HUES48 (cell line): ENCODE measurements around the gene ZNF205.
"Not testable (repeated sequence)": the region's sequence is repeated elsewhere in the genome, so short reads cannot be mapped to it uniquely, and the experiment has no call there.

Experiments
- H3K27ac ChIP-seq: one replicate; pipeline ENCODE4 v1.7.0; 2013; ENCODE audit warnings: low read depth, low read length, inconsistent platforms
- H3K27me3 ChIP-seq: 2 replicates; pipeline ENCODE4 v1.6.1; 2013; ENCODE audit warnings: mild to moderate bottlenecking, low read length; ENCODE audit not compliant: control insufficient read depth, insufficient read depth
- H3K36me3 ChIP-seq: 2 replicates; pipeline ENCODE4 v1.6.1; 2013; ENCODE audit warnings: low read length; ENCODE audit not compliant: control insufficient read depth, insufficient read depth
- H3K4me1 ChIP-seq: 2 replicates; pipeline ENCODE4 v1.6.1; 2013; ENCODE audit warnings: mild to moderate bottlenecking, low read length; ENCODE audit not compliant: control insufficient read depth, insufficient read depth
- H3K4me3 ChIP-seq: 2 replicates; pipeline ENCODE4 v1.5.1; 2013; ENCODE audit warnings: mild to moderate bottlenecking, low read depth, low read length
- H3K9ac ChIP-seq: 2 replicates; pipeline ENCODE4 v1.6.1; 2013; ENCODE audit warnings: mild to moderate bottlenecking, low read depth, low read length, moderate library complexity
- H3K9me3 ChIP-seq: 2 replicates; pipeline ENCODE4 v1.6.1; 2013; ENCODE audit warnings: low read length; ENCODE audit not compliant: control insufficient read depth, insufficient read depth

The ZNF205 gene

DNA sequence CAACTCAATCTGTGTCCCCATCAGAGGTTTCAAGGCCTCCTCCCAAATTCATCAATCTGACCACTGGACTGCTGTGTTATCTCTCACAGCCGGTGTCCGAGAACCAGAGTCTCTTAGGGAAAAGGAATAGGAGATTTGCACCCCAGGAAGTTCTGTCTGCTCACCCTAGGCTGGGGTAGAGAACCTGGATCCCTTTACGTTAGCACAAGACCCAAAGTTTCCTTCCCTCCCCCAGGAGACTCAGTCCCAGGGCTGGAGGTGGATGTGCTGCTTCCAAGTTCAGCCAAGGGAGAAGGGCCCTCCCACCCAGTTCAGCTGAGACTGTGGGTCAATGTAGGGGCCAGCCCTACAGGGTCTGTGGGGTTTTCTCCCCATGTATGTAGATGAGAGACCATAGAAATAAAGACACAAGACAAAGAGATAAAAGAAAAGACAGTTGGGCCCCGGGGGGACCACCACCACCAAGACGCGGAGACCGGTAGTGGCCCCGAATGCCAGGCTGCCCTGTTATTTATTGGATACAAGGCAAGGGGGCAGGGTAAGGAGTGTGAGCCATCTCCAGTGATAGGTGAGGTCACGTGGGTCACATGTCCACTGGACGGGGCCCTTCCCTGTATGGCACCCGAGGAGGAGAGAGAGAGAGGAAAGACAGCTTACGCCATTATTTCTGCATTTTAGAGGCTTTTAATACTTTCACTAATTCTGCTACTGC, 52.9 kb downstream of the ZNF205 start:
- Histone ChIP-seq H3K27ac (no peak overlapping the region), H3K9ac (no peak overlapping the region)

DNA sequence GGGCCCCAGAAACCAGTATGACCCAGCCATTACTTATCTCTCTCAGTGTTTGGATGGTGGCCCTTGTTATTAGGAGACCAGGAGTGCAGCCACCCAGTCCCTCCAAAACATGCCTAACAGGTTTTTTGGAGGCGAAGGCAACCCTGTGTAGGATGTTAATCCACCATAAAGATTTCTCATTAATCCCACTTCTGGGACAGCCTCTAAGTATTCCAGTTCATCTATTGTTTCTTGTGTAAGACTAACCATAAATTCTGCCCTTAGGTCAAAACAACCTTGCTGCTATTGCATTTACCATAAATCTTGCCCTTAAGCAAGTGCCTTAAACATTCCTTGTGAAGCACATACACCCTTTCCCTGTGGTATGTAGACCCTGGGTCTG, 54.1 kb downstream of the ZNF205 start:
- H3K9me3 ChIP-seq, result no peaks in the 10 kb centered on the region
- no peaks in the 10 kb centered on the region for H3K36me3 ChIP-seq
- 0 out of 2 replicates have a peak, but pooled peaks cover 4% of the 10 kb centered on the region for H3K4me1 ChIP-seq
- H3K27me3 ChIP-seq, result peaks cover 29% of the 10 kb centered on the region
- no peak overlapping the region for H3K4me3 ChIP-seq
- H3K9ac ChIP-seq, result no peak overlapping the region
- no peak overlapping the region for H3K27ac ChIP-seq

More for the DNA sequence above, 52.9 kb downstream of the ZNF205 start:
- no peaks in the 10 kb centered on the region for H3K36me3 ChIP-seq
- no peaks in the 10 kb centered on the region for H3K9me3 ChIP-seq
- no peak overlapping the region for H3K4me3 ChIP-seq
- peaks cover 17% of the 10 kb centered on the region for H3K27me3 ChIP-seq
- no peaks in the 10 kb centered on the region for H3K4me1 ChIP-seq

DNA sequence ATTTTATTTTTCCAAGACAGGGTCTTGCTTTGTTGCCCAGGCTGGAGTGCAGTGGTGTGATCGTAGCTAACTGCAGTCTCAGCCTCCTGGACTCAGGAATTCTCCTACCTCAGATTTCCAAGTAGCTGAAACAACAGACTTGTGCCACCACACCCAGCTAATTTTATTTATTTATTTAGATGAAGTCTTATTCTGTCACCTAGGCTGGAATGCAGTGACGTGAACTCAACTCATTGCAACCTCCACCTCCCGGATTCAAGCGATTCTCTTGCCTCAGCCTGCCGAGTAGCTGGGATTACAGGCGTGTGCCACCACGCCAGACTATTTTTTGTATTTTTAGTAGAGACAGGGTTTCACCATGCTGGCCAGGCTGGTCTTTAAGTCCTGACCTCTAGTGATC, 56.3 kb downstream of the ZNF205 start:
- H3K27me3 ChIP-seq, result peaks cover 29% of the 10 kb centered on the region
- not testable (repeated sequence) for H3K36me3 ChIP-seq, H3K4me1 ChIP-seq, H3K9ac ChIP-seq, H3K9me3 ChIP-seq, H3K27ac ChIP-seq, H3K4me3 ChIP-seq
